Loucy (cell line): ENCODE results near the gene FAM120AOS.

Experiments used
- H2AFZ ChIP-seq: fragments of 200-600 bp; sonication (generic); 2 replicates; pipeline ENCODE4 v1.6.0; 2016; ENCODE audit warnings: antibody characterized with exemption, mild to moderate bottlenecking, low read length, moderate library complexity
- H3F3A ChIP-seq: fragments of 200-600 bp; 2 replicates; pipeline ENCODE4 v1.6.0; 2016; ENCODE audit warnings: antibody characterized with exemption, low read depth, mild to moderate bottlenecking
- H3K27me3 ChIP-seq: fragments of 200-600 bp; sonication (generic); 2 replicates; pipeline ENCODE4 v1.6.1; 2014; ENCODE audit warnings: low read length, mild to moderate bottlenecking; ENCODE audit not compliant: insufficient read depth, poor library complexity, severe bottlenecking
- H3K36me3 ChIP-seq: fragments of 200-600 bp; sonication (generic); 2 replicates; pipeline ENCODE4 v1.6.1; 2016; ENCODE audit warnings: low read length; ENCODE audit not compliant: insufficient read depth
- H3K4me1 ChIP-seq: fragments of 200-600 bp; sonication (generic); 2 replicates; pipeline ENCODE4 v1.5.1; 2014; ENCODE audit warnings: low read length, mild to moderate bottlenecking; ENCODE audit not compliant: insufficient read depth, poor library complexity, severe bottlenecking
- H3K4me2 ChIP-seq: fragments of 200-600 bp; sonication (generic); 2 replicates; pipeline ENCODE4 v1.6.0; 2014; ENCODE audit warnings: antibody characterized with exemption, low read length, low read depth, mild to moderate bottlenecking; ENCODE audit not compliant: poor library complexity, severe bottlenecking
- H3K4me3 ChIP-seq: fragments of 200-600 bp; sonication (generic); 2 replicates; pipeline ENCODE4 v1.5.1; 2014; ENCODE audit warnings: low read length, mild to moderate bottlenecking, mixed read lengths; ENCODE audit not compliant: poor library complexity, severe bottlenecking
- H3K79me2 ChIP-seq: fragments of 200-600 bp; sonication (generic); 2 replicates; pipeline ENCODE4 v1.6.1; 2014; ENCODE audit warnings: low read length; ENCODE audit not compliant: insufficient read depth
- H3K9ac ChIP-seq: fragments of 200-600 bp; sonication (generic); 2 replicates; pipeline ENCODE4 v1.6.0; 2014; ENCODE audit warnings: mild to moderate bottlenecking, low read depth, low read length, moderate library complexity; ENCODE audit not compliant: poor library complexity, severe bottlenecking
- H3K9me2 ChIP-seq: fragments of 200-600 bp; sonication (generic); replicated peaks from 2 replicates; pipeline ENCODE4 v1.6.1; 2016; ENCODE audit warnings: low read depth, low read length, mixed read lengths
- H3K9me3 ChIP-seq: fragments of 200-600 bp; sonication (generic); 2 replicates; pipeline ENCODE4 v1.6.1; 2014; ENCODE audit warnings: mild to moderate bottlenecking, antibody characterized with exemption, low read length, low read depth; ENCODE audit not compliant: insufficient read depth
- H4K20me1 ChIP-seq: fragments of 200-600 bp; sonication (generic); 2 replicates; pipeline ENCODE4 v1.6.0; 2014; ENCODE audit warnings: antibody characterized with exemption, low read length, mild to moderate bottlenecking; ENCODE audit not compliant: insufficient read depth, poor library complexity, severe bottlenecking
- CTCF ChIP-seq: fragments of 200-600 bp; sonication (generic); conservative IDR thresholded peaks from 2 replicates; pipeline ENCODE4 v1.5.1; 2014; ENCODE audit warnings: mild to moderate bottlenecking, antibody characterized with exemption, low read length
- EZH2phosphoT487 ChIP-seq: fragments of 200-600 bp; IDR thresholded peaks from 2 replicates; pipeline ENCODE4 v1.6.1; 2018; ENCODE audit warnings: antibody characterized with exemption, mild to moderate bottlenecking, moderate library complexity, borderline replicate concordance

The FAM120AOS gene

GRCh38 chr9:93453047-93453914 lies at the start of gene FAM120AOS:
TSS of gene FAM120AOS (minus strand) at chr9:93453581. CDS start at chr9:93452709, 872 bp downstream.
- Histone ChIP-seq H3K4me1 (peaks cover 49% of the 10 kb centered on the region), H3K9ac (peak within 1 kb of the TSS; percentile 98), H3K9me3 (no peaks in the 10 kb centered on the region), H3K9me2 (no peaks in the 10 kb centered on the region), H3K27me3 (no peaks in the 10 kb centered on the region), H3K79me2 (peaks cover 90% of the 10 kb centered on the region), H2AFZ (peak within 1 kb of the TSS; percentile 67; the same call in 1 of the 2 replicates), H3K36me3 (peaks cover under 1% of the 10 kb centered on the region; the same call in 1 of the 2 replicates), H3K4me2 (peak within 1 kb of the TSS; percentile 97), H3K4me3 (peak within 1 kb of the TSS; percentile 98), H3F3A (no peaks in the 10 kb centered on the region), H4K20me1 (peaks cover 64% of the 10 kb centered on the region)
- TF ChIP-seq EZH2phosphoT487 (no peak), CTCF (no peak)

GRCh38 chr9:93501406-93501805 lies 48.0 kb upstream of the FAM120AOS start:
- H4K20me1 ChIP-seq, result peaks cover 5% of the 10 kb centered on the region

GRCh38 chr9:93500571-93501298 lies 47.4 kb upstream of the FAM120AOS start:
- Histone ChIP-seq H3K9me2 (no peaks in the 10 kb centered on the region), H4K20me1 (peaks cover 5% of the 10 kb centered on the region), H3F3A (no peaks in the 10 kb centered on the region), H2AFZ (no peak overlapping the region), H3K4me2 (peak overlapping the region; percentile 76), H3K36me3 (peaks cover 80% of the 10 kb centered on the region), H3K4me3 (peak overlapping the region; percentile 59), H3K4me1 (peaks cover 15% of the 10 kb centered on the region), H3K27me3 (no peaks in the 10 kb centered on the region), H3K79me2 (peaks cover 16% of the 10 kb centered on the region), H3K9ac (peak overlapping the region; percentile 36), H3K9me3 (no peaks in the 10 kb centered on the region)
- TF ChIP-seq CTCF (no peak), EZH2phosphoT487 (no peak)

More at GRCh38 chr9:93501406-93501805, 48.0 kb upstream of the FAM120AOS start:
- Histone ChIP-seq H2AFZ (no peak overlapping the region), H3F3A (no peaks in the 10 kb centered on the region), H3K36me3 (peaks cover 74% of the 10 kb centered on the region), H3K4me2 (peak overlapping the region; percentile 76), H3K9me3 (no peaks in the 10 kb centered on the region), H3K9me2 (no peaks in the 10 kb centered on the region), H3K27me3 (no peaks in the 10 kb centered on the region), H3K4me1 (peaks cover 15% of the 10 kb centered on the region), H3K79me2 (peaks cover 20% of the 10 kb centered on the region), H3K4me3 (peak overlapping the region; percentile 59), H3K9ac (peak overlapping the region; percentile 36)
- no peak for TF ChIP-seq EZH2phosphoT487
- TF ChIP-seq CTCF, result no peak
